Measurements from ENCODE around the gene WEE2.

DNA sequence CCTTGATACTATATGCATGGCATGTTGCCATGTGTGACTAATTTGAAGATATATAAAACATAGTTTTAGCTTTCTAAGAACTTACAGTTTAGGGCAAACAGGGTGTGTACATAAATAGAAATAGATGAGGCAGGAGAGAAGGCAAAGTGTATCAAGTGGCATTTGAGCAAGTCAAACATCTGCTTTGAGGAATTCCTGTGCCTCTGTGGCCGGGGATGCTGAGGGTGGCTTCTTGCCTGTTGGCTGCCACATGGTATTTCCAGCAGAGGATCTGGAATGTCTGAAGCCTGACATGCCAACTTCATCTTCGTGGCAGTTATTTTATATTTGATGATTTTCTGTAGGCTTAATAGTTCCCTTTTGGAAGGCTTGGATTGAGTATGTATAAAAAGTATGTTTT lies 36.0 kb downstream of the WEE2 start:
- TF ChIP-seq CTCF (IDR thresholded peaks at IDR 0.05) (no peak), POLR2A (IDR thresholded peaks at IDR 0.05) (no peak), POLR2AphosphoS5 (IDR thresholded peaks at IDR 0.05) (no peak), EP300 (IDR thresholded peaks at IDR 0.05) (no peak)

Data from stomach (tissue), 4 donors.